ENCODE results near the gene SIL1. TPM values are rescaled to one million over a fixed set of nuclear protein-coding genes. Genes with fewer than 3 reads are reported as not detected.
A peak's percentile ranks its signal among the peaks of the same experiment; 100 is the strongest.
"Not testable (repeated sequence)": the region's sequence is repeated elsewhere in the genome, so short reads cannot be mapped to it uniquely, and the experiment has no call there.

SIL1 gene
- total and polyA plus RNA-seq, 8 donors: 22.2 to 83.6 (median 33.4) TPM

DNA sequence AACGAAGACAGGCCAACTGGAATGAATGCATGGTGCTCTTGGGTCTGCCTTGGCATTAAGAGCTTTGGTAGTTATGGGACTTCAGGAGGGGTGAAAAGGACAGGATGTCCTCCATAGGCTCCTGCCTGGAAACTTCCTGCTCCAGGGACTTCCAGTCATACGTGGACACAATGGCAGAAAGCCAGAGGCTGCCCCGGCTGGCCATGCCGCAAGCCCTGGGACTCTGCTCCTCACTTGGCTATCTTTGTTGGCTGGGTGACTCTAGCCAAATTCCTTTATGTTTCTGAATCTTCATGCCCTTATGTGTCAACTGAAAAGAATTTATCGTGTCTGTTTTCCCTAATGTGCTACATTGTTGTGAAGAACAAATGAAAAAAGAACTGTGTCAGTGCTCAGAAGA lies 136.9 kb downstream of the SIL1 start:
- Histone ChIP-seq H3K27ac (peak overlapping the region in 1 of 5 donors; percentile 15), H3K4me1 (peaks cover 8 to 46% (median 34%) of the 10 kb centered on the region in 4 donors), H3K27me3 (no peaks in the 10 kb centered on the region), H3K9me3 (no peaks in the 10 kb centered on the region), H3K4me3 (no peak overlapping the region), H3K36me3 (no peaks in the 10 kb centered on the region)
- 33 to 42% (median 41%) methylated on average over 5 of the region's 5 CpGs for WGBS, 5 donors
- DNase-seq: peak; percentile 34 to 76
- intact Hi-C loops (cut with DNase I; ENCODE audit: low total_unique reads): no loop called here
- TF ChIP-seq POLR2AphosphoS5 (IDR thresholded peaks at IDR 0.05): peak in 1 of 3 donors; percentile 27
- TF ChIP-seq, protein P1, sequence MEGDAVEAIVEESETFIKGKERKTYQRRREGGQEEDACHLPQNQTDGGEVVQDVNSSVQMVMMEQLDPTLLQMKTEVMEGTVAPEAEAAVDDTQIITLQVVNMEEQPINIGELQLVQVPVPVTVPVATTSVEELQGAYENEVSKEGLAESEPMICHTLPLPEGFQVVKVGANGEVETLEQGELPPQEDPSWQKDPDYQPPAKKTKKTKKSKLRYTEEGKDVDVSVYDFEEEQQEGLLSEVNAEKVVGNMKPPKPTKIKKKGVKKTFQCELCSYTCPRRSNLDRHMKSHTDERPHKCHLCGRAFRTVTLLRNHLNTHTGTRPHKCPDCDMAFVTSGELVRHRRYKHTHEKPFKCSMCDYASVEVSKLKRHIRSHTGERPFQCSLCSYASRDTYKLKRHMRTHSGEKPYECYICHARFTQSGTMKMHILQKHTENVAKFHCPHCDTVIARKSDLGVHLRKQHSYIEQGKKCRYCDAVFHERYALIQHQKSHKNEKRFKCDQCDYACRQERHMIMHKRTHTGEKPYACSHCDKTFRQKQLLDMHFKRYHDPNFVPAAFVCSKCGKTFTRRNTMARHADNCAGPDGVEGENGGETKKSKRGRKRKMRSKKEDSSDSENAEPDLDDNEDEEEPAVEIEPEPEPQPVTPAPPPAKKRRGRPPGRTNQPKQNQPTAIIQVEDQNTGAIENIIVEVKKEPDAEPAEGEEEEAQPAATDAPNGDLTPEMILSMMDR (IDR thresholded peaks at IDR 0.05): no peak

DNA sequence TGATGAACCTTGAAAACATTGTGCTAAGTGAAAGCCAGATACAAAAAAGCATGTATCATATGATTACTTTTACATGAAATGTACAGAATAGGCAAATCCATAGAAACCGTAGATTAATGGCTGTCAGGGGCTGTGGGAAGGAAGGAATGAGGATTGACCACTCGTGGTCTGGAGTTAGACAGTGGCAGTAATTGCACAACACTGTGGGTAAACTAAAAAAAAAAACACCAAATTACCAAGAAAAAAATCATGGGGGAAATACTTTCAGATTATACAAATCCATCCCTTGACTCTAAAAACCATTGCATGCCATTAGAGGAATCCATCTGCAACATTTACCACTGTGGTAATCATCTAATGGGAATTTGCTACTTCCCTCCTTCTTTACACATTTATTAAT lies 140.0 kb downstream of the SIL1 start:
- 81 to 98% (median 91%) methylated on average over 2 of the region's 2 CpGs for WGBS, 5 donors
- no peak for DNase-seq

DNA sequence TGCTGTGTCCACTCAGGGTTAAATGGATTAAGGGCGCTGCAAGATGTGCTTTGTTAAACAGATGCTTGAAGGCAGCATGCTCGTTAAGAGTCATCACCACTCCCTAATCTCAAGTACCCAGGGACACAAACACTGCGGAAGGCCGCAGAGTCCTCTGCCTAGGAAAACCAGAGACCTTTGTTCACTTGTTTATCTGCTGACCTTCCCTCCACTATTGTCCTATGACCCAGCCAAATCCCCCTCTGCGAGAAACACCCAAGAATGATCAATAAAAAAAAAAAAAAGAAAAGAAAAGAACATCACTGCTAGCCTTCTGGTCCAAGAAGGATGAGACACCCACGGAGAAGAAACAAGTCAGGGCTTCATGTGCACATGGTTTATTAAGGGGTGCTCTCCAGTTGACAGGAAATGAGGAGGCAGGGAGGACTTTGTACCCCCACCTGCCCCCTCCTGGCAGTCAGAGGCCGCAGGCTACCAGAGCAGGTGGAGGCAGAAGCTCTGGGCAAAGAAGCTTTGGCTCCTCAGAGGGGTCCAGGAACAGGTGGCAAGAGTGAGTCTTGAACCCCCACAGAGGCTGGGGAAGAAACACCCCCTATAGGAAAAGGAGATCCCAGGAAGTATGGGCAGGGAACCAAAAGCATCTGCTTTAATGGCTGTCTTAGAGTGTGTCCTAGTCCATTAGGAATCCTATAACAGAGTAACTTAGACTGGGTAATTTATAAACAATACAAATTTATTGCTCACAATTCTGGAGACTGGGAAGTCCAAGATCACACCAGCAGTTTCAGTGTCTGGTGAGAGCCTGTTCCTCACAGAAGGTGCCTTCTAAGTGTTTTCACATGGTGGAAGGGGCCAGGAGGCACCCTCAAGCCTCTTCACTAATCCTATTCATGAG lies 140.9 kb downstream of the SIL1 start:
- H3K4me3 ChIP-seq; H3K36me3 ChIP-seq; intact Hi-C loops (cut with DNase I; ENCODE audit: low total_unique reads); H3K9me3 ChIP-seq; H3K27ac ChIP-seq; H3K27me3 ChIP-seq; DNase-seq: not testable (repeated sequence)
- H3K4me1 ChIP-seq: peaks cover 8 to 16% (median 14%) of the 10 kb centered on the region in 4 donors
- 88 to 94% (median 91%) methylated on average over 4 to 7 of the region's 7 CpGs for WGBS, 5 donors

More for the DNA sequence above, 140.0 kb downstream of the SIL1 start:
- Histone ChIP-seq H3K4me3 (no peak overlapping the region), H3K9me3 (no peaks in the 10 kb centered on the region), H3K36me3 (no peaks in the 10 kb centered on the region), H3K4me1 (peaks cover 8 to 17% (median 15%) of the 10 kb centered on the region in 4 donors), H3K27me3 (no peaks in the 10 kb centered on the region), H3K27ac (no peak overlapping the region)
- intact Hi-C loops (cut with DNase I; ENCODE audit: low total_unique reads): no loop called here
- TF ChIP-seq POLR2AphosphoS5 (IDR thresholded peaks at IDR 0.05) (no peak), EP300 (IDR thresholded peaks at IDR 0.05) (no peak), POLR2A (IDR thresholded peaks at IDR 0.05) (no peak)
- TF ChIP-seq, protein P1 (IDR thresholded peaks at IDR 0.05): no peak

DNA sequence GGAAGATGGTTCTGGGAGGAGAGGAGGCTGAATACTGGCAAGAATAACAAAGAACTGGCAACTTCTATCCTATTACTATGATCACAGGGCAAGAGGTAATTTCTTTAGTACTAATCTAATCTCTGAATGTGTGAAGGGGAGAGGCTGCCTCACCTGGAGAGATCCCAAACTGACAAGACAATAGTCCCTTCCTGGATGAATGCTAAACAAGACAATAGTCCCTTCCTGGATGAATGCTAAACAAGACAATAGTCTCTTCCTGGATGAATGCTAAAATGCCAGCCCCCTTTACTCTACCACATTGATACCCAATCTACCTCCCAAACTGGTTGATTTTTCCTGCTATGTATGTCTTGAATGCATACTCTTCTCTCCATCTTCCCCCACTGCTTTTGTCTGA lies 145.2 kb downstream of the SIL1 start:
- Histone ChIP-seq H3K4me3 (no peak overlapping the region), H3K9me3 (no peaks in the 10 kb centered on the region), H3K27ac (no peak overlapping the region), H3K27me3 (no peaks in the 10 kb centered on the region), H3K4me1 (no peaks in the 10 kb centered on the region), H3K36me3 (peaks cover 0 to 16% (median 10%) of the 10 kb centered on the region in 4 donors)
- no peak for DNase-seq
- no peak for TF ChIP-seq POLR2AphosphoS5 (IDR thresholded peaks at IDR 0.05)
- TF ChIP-seq, protein P1 (IDR thresholded peaks at IDR 0.05): no peak
- TF ChIP-seq EP300 (IDR thresholded peaks at IDR 0.05): no peak
- intact Hi-C loops (cut with DNase I; ENCODE audit: low total_unique reads): no loop called here

DNA sequence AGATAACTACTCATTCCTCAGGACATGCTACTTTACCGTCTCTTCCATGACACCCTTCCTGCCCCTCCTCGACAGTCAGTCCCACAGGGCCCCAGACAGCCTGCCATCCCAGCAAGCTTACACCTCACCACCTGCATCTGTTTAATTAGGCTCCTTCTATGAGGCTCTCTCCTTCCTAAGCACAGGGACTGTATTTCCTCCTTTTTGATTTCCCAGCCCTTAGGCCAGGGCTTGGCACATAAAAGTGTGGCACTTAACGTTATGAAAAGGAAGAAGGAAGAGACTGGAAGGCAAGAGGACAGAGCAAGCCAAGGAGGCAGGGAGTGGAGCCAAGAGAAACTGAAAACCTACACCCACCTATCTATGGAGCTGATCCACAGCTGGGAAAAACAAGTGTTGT lies 146.8 kb downstream of the SIL1 start:
- no peaks in the 10 kb centered on the region for H3K9me3 ChIP-seq
- no peak for DNase-seq
- H3K27ac ChIP-seq: no peak overlapping the region
- H3K4me3 ChIP-seq: no peak overlapping the region
- 64 to 77% (median 67%) methylated on average over 3 of the region's 3 CpGs for WGBS, 5 donors
- peaks cover 0 to 16% (median 10%) of the 10 kb centered on the region in 4 donors for H3K36me3 ChIP-seq
- H3K4me1 ChIP-seq: no peaks in the 10 kb centered on the region
- no peaks in the 10 kb centered on the region for H3K27me3 ChIP-seq
- TF ChIP-seq, protein P1 (IDR thresholded peaks at IDR 0.05): no peak
- TF ChIP-seq POLR2A (IDR thresholded peaks at IDR 0.05) (no peak), EP300 (IDR thresholded peaks at IDR 0.05) (no peak), POLR2AphosphoS5 (IDR thresholded peaks at IDR 0.05) (no peak)
- intact Hi-C loops (cut with DNase I; ENCODE audit: low total_unique reads): no loop called here
